GM19025 (cell line): Measurements from ENCODE around the gene GARS1.
"Not testable (repeated sequence)": the region's sequence is repeated elsewhere in the genome, so short reads cannot be mapped to it uniquely, and the experiment has no call there.

Experiments used
- ATAC-seq: cut with Tn5 transposase; IDR thresholded peaks from one replicate; pipeline ENCODE4 v1.9.1; 2021; ENCODE audit warnings: mild to moderate bottlenecking, low read depth, moderate library complexity; ENCODE audit not compliant: unreplicated experiment

The GARS1 gene

GRCh38 chr7:30570238-30570637, 24.4 kb upstream of the GARS1 start:
- ATAC-seq: not testable (repeated sequence)

GRCh38 chr7:30572212-30572841, 22.4 kb upstream of the GARS1 start:
- ATAC-seq: no peak

GRCh38 chr7:30575910-30576309, 18.8 kb upstream of the GARS1 start:
- ATAC-seq: no peak

- ATAC-seq: no peak
Observed at GRCh38 chr7:30583181-30583580, 11.5 kb upstream of the GARS1 start.

- ATAC-seq: no peak
Observed at GRCh38 chr7:30584415-30584814, 10.3 kb upstream of the GARS1 start.

- no peak for ATAC-seq
Observed at GRCh38 chr7:30584965-30585364, 9.7 kb upstream of the GARS1 start.

- no peak for ATAC-seq
Observed at GRCh38 chr7:30585675-30586074, 9.0 kb upstream of the GARS1 start.

- ATAC-seq: not testable (repeated sequence)
Observed at GRCh38 chr7:30587547-30587946, 7.1 kb upstream of the GARS1 start.

- no peak for ATAC-seq
Observed at GRCh38 chr7:30589111-30589510, 5.6 kb upstream of the GARS1 start.

- ATAC-seq: peak; percentile 22
Observed at GRCh38 chr7:30594048-30594539, 584 bp upstream of the GARS1 start.

- ATAC-seq: no peak
Observed at GRCh38 chr7:30595436-30596013, 847 bp downstream of the GARS1 start.

- no peak for ATAC-seq
Observed at GRCh38 chr7:30596014-30596641, 1.4 kb downstream of the GARS1 start.

- no peak for ATAC-seq
Observed at GRCh38 chr7:30596721-30597120, 2.0 kb downstream of the GARS1 start.

- no peak for ATAC-seq
Observed at GRCh38 chr7:30598121-30598876, 3.6 kb downstream of the GARS1 start.

- ATAC-seq: no peak
Observed at GRCh38 chr7:30604901-30605300, 10.2 kb downstream of the GARS1 start.

GRCh38 chr7:30605832-30606231, 11.2 kb downstream of the GARS1 start:
- no peak for ATAC-seq

- no peak for ATAC-seq
Observed at GRCh38 chr7:30612658-30613265, 18.1 kb downstream of the GARS1 start.

GRCh38 chr7:30613366-30614325, 19.0 kb downstream of the GARS1 start:
- ATAC-seq: no peak

GRCh38 chr7:30616318-30616717, 21.6 kb downstream of the GARS1 start:
- ATAC-seq: no peak

GRCh38 chr7:30617359-30617758, 22.7 kb downstream of the GARS1 start:
- no peak for ATAC-seq
